ENCODE results near the gene RHCG.
A peak's percentile ranks its signal among the peaks of the same experiment; 100 is the strongest.

Gene RHCG

GRCh38 chr15:89496155-89497098, at the start of gene RHCG:
Gene RHCG (minus strand): TSS chr15:89496583. CDS start chr15:89496544, 39 bp downstream.
- peak in 1 of 2 donors; percentile 2 for DNase-seq (ENCODE audit: low read depth in 2 of 2)

GRCh38 chr15:89543389-89543788, 47.0 kb upstream of the RHCG start:
- DNase-seq (ENCODE audit: low read depth in 2 of 2): no peak

- DNase-seq (ENCODE audit: low read depth in 2 of 2): no peak
These were observed 46.0 kb upstream of the RHCG start for GRCh38 chr15:89542369-89542768.

- DNase-seq (ENCODE audit: low read depth in 2 of 2): no peak
These were observed 42.6 kb upstream of the RHCG start for GRCh38 chr15:89539027-89539426.

- no peak for DNase-seq (ENCODE audit: low read depth in 2 of 2)
These were observed 37.6 kb upstream of the RHCG start for GRCh38 chr15:89533861-89534544.

GRCh38 chr15:89531796-89532537, 35.6 kb upstream of the RHCG start:
- no peak for DNase-seq (ENCODE audit: low read depth in 2 of 2)

- DNase-seq (ENCODE audit: low read depth in 2 of 2): no peak
These were observed 34.6 kb upstream of the RHCG start for GRCh38 chr15:89530976-89531375.

GRCh38 chr15:89528757-89529352, 32.5 kb upstream of the RHCG start:
- no peak for DNase-seq (ENCODE audit: low read depth in 2 of 2)

- DNase-seq (ENCODE audit: low read depth in 2 of 2): no peak
These were observed 30.4 kb upstream of the RHCG start for GRCh38 chr15:89526601-89527441.

- DNase-seq (ENCODE audit: low read depth in 2 of 2): no peak
These were observed 29.8 kb upstream of the RHCG start for GRCh38 chr15:89526181-89526580.

- no peak for DNase-seq (ENCODE audit: low read depth in 2 of 2)
These were observed 27.8 kb upstream of the RHCG start for GRCh38 chr15:89524184-89524583.

- no peak for DNase-seq (ENCODE audit: low read depth in 2 of 2)
These were observed 26.7 kb upstream of the RHCG start for GRCh38 chr15:89523101-89523500.

- DNase-seq (ENCODE audit: low read depth in 2 of 2): no peak
These were observed 25.2 kb upstream of the RHCG start for GRCh38 chr15:89521605-89522004.

- DNase-seq (ENCODE audit: low read depth in 2 of 2): no peak
These were observed 19.1 kb upstream of the RHCG start for GRCh38 chr15:89515477-89515876.

- no peak for DNase-seq (ENCODE audit: low read depth in 2 of 2)
These were observed 18.4 kb upstream of the RHCG start for GRCh38 chr15:89514596-89515406.

GRCh38 chr15:89514186-89514585, 17.8 kb upstream of the RHCG start:
- no peak for DNase-seq (ENCODE audit: low read depth in 2 of 2)

- no peak for DNase-seq (ENCODE audit: low read depth in 2 of 2)
These were observed 16.9 kb upstream of the RHCG start for GRCh38 chr15:89513284-89513683.

- no peak for DNase-seq (ENCODE audit: low read depth in 2 of 2)
These were observed 16.2 kb upstream of the RHCG start for GRCh38 chr15:89512631-89513030.

- no peak for DNase-seq (ENCODE audit: low read depth in 2 of 2)
These were observed 9.8 kb upstream of the RHCG start for GRCh38 chr15:89506026-89506686.

GRCh38 chr15:89504166-89504565, 7.8 kb upstream of the RHCG start:
- no peak for DNase-seq (ENCODE audit: low read depth in 2 of 2)
